Osteocyte (in vitro differentiated cells): ENCODE measurements around the gene CCR7. TPM values are rescaled to one million over a fixed set of nuclear protein-coding genes. Genes with fewer than 3 reads are reported as not detected.

ENCODE experiments used
- DNase-seq: peaks from one replicate; pipeline ENCODE4 v3.0.0; 2021; ENCODE audit warnings: mixed read lengths; ENCODE audit not compliant: unreplicated experiment; ENCODE audit errors: extremely low spot score
- H3K27ac Mint-ChIP-seq: one replicate; pipeline ENCODE4 v1.8.0; 2021; ENCODE audit warnings: mild to moderate bottlenecking, mixed read lengths; ENCODE audit not compliant: unreplicated experiment
- H3K27me3 Mint-ChIP-seq: one replicate; pipeline ENCODE4 v1.8.0; 2021; ENCODE audit warnings: mixed read lengths; ENCODE audit not compliant: unreplicated experiment
- H3K36me3 Mint-ChIP-seq: one replicate; pipeline ENCODE4 v1.8.0; 2021; ENCODE audit warnings: mixed read lengths; ENCODE audit not compliant: unreplicated experiment
- H3K4me1 Mint-ChIP-seq: one replicate; pipeline ENCODE4 v1.8.0; 2021; ENCODE audit warnings: mixed read lengths; ENCODE audit not compliant: unreplicated experiment
- H3K4me3 Mint-ChIP-seq: one replicate; pipeline ENCODE4 v1.8.0; 2021; ENCODE audit warnings: mild to moderate bottlenecking, moderate library complexity, mixed read lengths; ENCODE audit not compliant: unreplicated experiment
- H3K9me3 Mint-ChIP-seq: one replicate; pipeline ENCODE4 v1.8.0; 2021; ENCODE audit warnings: mixed read lengths; ENCODE audit not compliant: unreplicated experiment
- CTCF ChIP-seq: fragments of 200-600 bp; sonication (generic); IDR thresholded peaks from 2 replicates; pipeline ENCODE4 v1.5.0; 2021; ENCODE audit warnings: antibody characterized with exemption, mild to moderate bottlenecking, moderate library complexity
- total RNA-seq: library from RNA; stranded (reverse); gene quantifications from 2 replicates; pipeline ENCODE4 v1.2.1, GENCODE V29; 2021

CCR7 gene
- total RNA-seq, 1 donor from 2014 or later = not detected

- peak overlapping the region; percentile 60 for H3K27ac Mint-ChIP-seq
- peaks cover 61% of the 10 kb centered on the region for H3K4me1 Mint-ChIP-seq
- H3K4me3 Mint-ChIP-seq = no peak overlapping the region
- H3K27me3 Mint-ChIP-seq = no peaks in the 10 kb centered on the region
- H3K9me3 Mint-ChIP-seq = no peaks in the 10 kb centered on the region
- TF ChIP-seq CTCF = no peak
- DNase-seq = no peak
- no peaks in the 10 kb centered on the region for H3K36me3 Mint-ChIP-seq
Observed at GRCh38 chr17:40510328-40510648, 55.0 kb downstream of the CCR7 start.

- Mint-ChIP-seq H3K9me3 (no peaks in the 10 kb centered on the region), H3K27ac (no peak overlapping the region), H3K27me3 (no peaks in the 10 kb centered on the region), H3K4me1 (peaks cover 61% of the 10 kb centered on the region), H3K36me3 (no peaks in the 10 kb centered on the region), H3K4me3 (no peak overlapping the region)
- no peak for DNase-seq
- no peak for TF ChIP-seq CTCF
Observed at GRCh38 chr17:40509626-40510327, 55.5 kb downstream of the CCR7 start.

- peaks cover 31% of the 10 kb centered on the region for H3K4me1 Mint-ChIP-seq
- no peak overlapping the region for H3K27ac Mint-ChIP-seq
- no peaks in the 10 kb centered on the region for H3K27me3 Mint-ChIP-seq
Observed at GRCh38 chr17:40506786-40507185, 58.5 kb downstream of the CCR7 start.

More at GRCh38 chr17:40506786-40507185, 58.5 kb downstream of the CCR7 start:
- no peak for TF ChIP-seq CTCF
- H3K36me3 Mint-ChIP-seq = no peaks in the 10 kb centered on the region
- no peaks in the 10 kb centered on the region for H3K9me3 Mint-ChIP-seq
- no peak for DNase-seq
- H3K4me3 Mint-ChIP-seq = no peak overlapping the region

Other genes with a start within 250 kb of the CCR7 start
- 0.40 TPM in 1 of 2 replicates, not detected in the other for gene GJD3, start 200.7 kb downstream of the CCR7 start, total RNA-seq
- gene TOP2A, start 147.6 kb downstream of the CCR7 start, total RNA-seq = 41.9 and 43.3 TPM in 2 replicates
- gene IGFBP4, start 122.0 kb downstream of the CCR7 start, total RNA-seq = 2,074 and 2,132 TPM in 2 replicates
- gene TNS4, start 63.8 kb downstream of the CCR7 start, total RNA-seq = 0.21 and 0.73 TPM in 2 replicates
- gene SMARCE1, start 82.3 kb upstream of the CCR7 start, total RNA-seq = 137 and 145 TPM in 2 replicates
- not detected in 2 replicates for gene KRT222, start 99.7 kb upstream of the CCR7 start, total RNA-seq
- not detected in 2 replicates for gene KRT24, start 138.3 kb upstream of the CCR7 start, total RNA-seq
- gene KRT25, start 189.9 kb upstream of the CCR7 start, total RNA-seq = not detected in 2 replicates
- not detected in 2 replicates for gene KRT26, start 206.7 kb upstream of the CCR7 start, total RNA-seq
- not detected in 2 replicates for gene KRT27, start 217.1 kb upstream of the CCR7 start, total RNA-seq
- gene KRT28, start 234.5 kb upstream of the CCR7 start, total RNA-seq = not detected in 2 replicates